ENCODE results near the gene PRKN.

DNA sequence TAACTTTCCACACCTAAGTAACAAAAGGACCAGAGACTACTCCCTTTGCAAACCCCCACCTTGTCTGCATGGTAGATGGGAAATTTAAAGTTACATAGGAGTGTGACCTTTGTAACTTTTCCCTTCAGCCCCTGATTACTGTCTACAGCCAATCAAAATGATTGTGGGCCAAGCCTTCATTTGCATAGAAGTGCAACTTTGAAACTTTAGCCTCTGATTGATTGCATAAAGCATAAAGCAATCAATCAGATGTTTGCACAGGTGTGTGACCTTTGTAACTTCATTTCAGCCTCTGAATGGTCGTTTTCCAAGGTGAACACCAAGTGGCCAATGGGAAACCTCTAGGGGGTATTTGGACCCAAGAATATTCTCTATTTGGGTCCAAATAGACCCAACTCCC is 46.1 kb downstream of the PRKN start:
- TF ChIP-seq, protein P1, sequence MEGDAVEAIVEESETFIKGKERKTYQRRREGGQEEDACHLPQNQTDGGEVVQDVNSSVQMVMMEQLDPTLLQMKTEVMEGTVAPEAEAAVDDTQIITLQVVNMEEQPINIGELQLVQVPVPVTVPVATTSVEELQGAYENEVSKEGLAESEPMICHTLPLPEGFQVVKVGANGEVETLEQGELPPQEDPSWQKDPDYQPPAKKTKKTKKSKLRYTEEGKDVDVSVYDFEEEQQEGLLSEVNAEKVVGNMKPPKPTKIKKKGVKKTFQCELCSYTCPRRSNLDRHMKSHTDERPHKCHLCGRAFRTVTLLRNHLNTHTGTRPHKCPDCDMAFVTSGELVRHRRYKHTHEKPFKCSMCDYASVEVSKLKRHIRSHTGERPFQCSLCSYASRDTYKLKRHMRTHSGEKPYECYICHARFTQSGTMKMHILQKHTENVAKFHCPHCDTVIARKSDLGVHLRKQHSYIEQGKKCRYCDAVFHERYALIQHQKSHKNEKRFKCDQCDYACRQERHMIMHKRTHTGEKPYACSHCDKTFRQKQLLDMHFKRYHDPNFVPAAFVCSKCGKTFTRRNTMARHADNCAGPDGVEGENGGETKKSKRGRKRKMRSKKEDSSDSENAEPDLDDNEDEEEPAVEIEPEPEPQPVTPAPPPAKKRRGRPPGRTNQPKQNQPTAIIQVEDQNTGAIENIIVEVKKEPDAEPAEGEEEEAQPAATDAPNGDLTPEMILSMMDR (IDR thresholded peaks at IDR 0.05 in 8 of 11, conservative IDR thresholded peaks at IDR 0.05 in 3 of 11): no peak
- TF ChIP-seq POLR2AphosphoS5 (IDR thresholded peaks at IDR 0.05): no peak
